Islet of Langerhans (tissue), 1 donor: Measurements from ENCODE around the gene TUBGCP6.

Experiments used
- FAIRE-seq: peaks from one replicate; lab custom pipeline; 2011; peaks lifted over from hg19 to GRCh38; lab: Jason Lieb, UNC

Gene TUBGCP6

DNA sequence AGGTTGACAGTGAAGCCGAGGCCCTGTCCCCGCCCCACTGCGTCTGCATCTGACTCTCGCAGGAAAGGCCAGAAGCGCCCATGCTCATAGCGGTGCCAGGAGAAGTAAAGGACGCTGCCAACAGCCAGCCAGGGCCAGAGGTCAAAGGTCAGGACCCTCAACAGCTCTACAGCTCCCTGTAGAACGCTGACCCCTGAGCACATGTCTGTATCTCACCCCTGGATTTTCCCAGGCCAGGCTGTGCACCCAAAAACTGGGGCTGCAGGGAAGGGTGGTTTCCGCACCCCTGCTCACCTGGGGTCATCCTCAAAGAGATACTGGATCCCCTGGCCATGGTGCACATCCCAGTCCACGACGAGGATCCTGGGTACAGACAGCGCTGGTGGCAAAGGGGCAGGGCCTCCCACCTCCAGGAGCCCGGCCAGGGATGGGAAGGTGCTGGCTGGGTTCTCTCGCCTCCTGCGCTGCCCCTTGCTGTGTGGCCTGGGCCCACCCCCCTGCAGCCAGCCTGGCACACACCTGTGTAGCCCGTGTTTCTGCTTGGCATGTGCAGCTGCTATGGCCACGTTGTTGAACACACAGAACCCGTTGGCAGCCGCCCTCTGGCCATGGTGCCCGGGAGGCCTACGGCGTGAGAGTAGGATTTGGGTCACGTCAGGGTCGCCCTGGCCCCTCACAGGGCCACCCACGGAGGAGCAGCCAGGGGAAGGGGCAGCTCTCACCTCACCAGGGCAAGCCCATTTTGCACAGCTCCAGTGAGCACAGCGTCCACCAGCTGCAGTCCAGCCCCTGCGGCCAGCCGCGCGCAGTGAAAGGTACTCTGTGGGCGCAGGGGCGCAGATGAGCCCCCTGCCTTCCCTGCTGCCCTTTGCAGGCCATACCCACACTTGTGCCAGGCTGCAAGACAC, 4.8 kb upstream of the TUBGCP6 start:
- no peak for FAIRE-seq

DNA sequence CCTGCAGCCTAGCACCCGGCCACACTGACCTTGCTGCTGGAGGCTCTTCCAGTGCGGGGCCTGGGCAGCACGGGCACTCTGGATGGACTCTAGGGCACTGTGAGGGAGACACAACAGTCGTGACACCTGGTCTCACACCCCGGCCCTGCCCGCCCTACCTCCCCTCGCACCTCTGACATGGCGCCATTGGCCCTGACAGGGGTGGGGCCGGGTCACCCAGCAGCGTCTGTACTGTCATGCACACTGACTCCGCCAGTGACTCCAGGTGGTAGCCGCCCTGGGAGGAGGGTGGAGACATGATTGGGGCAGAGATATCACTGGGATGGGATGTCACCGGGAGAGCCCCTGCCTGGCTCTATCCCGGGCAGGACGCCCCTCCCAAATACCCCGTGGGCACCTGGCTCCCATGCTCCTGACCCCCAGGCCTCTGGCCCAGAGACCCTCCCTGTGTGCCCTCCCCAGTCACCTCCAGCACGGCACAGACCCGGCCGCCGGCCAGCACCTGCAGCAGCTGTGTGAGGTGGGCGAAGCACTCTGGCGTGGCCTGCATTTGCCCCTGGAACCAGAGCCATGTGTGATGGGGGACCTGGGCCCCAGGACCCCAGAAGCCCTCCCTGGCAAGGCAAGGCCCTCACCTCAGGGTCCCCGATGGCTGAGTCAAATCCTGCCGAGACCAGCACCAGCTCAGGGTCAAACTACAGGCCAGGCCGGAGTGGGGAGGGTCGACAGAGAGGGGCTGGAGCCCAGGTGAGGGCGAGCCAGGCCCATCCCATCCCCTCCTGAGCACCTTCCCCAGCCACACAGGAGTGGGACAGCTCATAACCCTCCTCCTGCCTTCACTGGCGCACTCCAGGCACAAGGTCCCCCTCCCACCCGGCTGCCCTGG, 3.6 kb upstream of the TUBGCP6 start:
- FAIRE-seq: no peak

DNA sequence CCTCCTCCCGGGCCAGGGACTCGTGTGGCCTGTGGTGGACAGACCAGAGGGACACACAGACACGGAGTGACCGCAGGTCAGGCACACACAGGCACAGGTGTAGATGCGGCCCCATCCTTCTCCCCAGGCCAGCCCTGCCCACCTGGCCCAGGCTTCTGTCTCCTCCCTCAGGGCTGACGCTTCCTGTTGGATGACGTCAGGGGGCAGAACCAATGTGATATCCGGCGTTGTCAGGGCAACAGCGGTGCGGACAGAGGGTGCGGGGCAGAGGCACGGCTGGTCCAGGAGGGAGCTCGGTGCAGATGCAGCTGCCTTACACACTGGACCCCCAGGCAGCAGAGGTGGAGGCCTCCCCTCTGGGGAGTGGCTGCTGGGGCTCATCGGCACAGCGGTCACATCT, 2.9 kb upstream of the TUBGCP6 start:
- no peak for FAIRE-seq

DNA sequence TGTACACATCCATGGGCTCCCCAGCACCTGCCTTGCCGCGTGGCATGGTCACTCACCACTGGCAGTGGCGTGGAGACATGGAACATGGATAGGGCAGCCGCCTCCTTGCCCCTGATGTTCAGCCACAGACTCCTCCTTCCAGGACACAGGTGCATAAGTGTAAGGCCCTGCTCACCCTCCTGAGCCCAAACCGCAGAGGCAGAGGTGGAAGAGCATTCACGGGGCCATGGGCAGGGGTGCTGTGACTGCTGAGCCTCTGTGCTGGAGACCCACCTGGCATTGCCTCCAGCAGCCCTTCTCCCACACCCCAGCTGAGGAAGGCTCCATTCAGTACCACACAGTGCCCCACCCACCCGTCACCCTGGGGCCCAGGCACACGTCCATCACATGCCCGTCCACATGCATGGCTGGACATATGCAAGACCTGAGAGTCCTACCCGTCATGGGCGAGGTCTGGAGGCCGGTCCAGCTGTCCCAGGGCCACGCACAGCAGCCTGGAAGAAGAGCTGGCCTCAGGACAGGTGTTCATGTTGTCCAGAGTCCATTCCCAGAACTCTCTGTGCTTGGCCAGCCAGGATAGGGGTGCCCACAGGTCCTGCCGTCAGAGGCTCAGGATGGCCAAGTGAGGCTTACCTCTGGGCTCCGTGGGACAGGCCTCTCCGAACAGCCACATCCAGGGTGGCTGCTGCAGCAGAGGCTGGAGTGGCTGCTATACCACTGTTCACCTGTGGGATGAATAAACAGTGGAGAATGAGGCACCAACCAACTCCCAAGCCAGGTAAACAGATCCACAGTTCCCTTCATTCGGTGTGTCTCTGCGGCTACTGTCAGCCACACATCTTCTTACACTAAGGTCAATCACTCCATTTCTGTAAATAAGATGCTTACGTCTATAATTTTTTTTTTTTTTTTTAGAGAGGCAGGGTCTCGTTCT, 1.7 kb upstream of the TUBGCP6 start:
- no peak for FAIRE-seq

DNA sequence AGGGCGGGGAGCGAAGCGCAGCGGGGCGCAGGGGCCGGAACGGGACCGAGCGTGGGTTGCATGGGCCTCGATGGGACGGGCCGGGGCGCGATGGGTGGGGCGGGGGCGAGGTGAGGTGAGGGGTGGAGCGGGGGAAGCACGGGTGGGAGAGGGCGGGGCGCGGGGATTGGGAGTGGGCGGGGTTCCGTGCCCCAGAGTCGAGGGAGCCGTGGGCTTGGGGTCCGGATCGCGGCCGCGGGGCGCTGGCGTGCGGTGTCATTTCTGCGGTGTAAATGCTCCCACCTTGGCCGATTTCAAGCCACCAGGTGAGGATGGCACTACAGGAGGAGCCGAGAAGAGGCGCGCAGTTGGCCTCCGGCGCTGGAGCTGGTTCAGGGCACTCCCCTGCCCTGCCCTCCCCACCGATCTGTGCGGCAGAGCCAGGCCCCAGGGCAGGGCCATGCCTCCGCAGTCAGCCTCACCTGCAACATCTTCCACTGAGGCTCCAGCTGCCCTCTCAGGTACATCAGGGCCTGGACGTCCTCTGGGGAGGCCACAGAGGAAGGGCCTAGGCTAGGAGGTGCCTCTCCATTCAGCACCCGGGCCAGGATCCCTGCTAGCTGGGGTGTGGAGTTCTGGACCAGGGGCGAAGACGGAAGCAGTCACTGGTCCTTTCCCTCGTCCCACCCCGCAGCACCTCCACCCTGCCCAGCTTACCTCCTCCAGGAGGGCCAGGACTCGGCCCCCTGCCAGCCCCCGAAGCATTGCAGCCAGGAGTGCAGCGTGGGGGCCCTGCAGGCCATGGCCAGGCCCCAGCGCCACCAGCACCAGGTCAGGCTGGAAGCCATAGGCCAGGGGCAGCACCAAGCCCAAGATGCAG, 620 bp upstream of the TUBGCP6 start:
- no peak for FAIRE-seq

DNA sequence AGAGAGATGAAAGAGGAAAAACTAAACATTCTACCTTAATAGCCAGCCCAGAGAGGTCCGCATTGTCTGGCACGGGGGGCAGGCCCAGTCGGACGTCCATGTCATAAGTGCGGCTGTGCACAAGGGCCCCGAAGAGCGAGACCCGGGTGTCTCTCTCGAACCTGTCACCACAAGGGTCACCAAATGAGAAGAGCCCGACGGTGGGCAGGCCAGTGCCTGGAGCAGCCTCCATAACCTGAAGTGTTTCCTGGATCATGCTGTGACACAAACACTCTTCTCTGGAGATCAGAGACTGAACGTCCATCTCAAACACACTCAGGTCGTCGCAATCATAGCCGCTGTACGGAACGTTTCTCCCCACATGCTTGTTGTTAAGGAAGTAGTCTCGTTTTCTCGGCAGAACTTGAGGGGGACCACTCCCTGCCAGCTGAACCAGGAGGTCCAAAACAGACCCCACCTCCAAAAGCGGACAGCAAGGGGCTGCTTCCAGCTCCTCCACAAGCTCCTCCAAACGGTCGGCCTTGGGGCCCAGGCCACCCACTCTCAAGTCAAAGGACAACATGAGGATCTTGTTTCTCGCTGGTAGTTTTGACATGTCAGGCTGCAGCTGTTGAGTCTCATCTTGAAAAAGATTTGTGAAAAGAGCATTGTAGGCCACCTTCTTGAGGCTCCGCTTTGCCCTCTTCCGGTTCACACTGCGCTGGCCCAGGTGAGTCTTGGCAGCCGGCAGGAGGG, 971 bp downstream of the TUBGCP6 start:
- FAIRE-seq: no peak

DNA sequence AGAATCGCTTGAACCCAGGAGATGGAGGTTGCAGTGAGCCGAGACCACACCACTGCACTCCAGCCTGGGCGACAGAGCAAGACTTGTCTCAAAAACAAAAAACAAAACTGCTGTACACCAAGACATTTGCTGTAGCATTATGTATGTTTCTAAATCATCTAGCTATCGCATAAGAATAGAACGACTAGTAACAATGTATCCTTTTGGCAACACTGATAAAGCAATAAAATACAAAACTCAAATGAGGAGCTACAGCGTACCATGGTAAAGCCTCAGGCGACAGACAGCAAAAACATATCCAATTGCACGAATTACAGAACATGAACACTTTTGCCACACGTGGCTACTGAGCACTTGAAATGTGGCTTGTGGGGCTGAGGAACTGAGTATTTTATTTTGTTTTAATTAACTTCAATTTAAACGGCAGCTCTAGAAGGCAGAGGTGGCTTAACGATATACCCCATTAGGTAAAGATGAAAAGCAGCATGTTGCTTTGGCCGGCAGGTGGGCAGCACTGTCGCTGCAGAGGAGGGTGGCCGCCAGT, 2.3 kb downstream of the TUBGCP6 start:
- no peak for FAIRE-seq

DNA sequence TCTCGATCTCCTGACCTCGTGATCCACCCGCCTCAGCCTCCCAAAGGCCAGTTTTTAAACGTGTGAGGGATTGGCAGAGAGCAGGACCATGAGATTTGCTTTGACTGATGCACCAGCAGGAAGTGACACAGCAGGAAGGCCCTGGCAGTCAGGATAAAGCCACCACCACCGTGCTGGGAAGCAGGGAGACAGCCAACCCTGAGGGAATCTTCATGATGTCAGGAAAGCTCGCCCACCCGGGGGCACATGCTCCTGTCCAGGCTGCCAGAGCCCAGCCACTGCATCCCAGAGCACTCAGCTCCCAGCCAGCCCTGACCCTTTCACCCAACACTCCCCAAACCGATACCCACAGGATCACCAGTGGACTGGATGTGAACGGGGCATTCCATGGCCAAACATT, 6.1 kb downstream of the TUBGCP6 start:
- no peak for FAIRE-seq

DNA sequence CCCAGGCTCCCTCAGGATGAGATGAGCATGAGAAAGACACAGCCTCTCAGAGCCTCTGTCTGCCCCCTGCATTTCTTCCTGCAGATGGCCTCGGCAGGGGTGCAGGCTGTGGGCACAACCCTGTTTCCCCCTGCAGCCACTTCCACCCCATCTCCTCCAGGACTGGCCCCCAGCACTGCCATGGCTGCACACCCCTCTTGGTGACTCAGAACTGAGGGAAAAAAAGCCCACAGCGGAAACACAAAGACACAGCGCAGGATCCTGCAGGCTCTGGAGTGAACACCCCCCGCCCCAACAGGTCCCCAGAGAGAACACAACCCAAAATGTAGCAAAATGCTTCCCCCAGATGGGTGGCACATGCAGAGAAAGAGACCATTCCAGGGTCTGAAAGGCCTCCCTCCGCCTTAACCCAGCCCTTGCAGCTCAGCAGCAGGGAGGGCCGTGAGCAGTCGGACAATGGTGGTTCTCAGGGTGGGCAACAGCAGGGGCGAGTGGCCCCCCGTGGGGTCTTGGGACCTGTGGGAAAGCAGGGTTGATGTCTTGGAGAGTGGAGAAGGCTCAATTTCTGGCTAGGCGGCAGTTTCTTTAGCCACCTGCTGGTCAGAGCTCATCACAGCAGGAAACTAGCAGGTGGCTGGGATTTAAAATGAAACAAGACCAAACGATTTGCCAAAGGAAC, 8.0 kb downstream of the TUBGCP6 start:
- no peak for FAIRE-seq

DNA sequence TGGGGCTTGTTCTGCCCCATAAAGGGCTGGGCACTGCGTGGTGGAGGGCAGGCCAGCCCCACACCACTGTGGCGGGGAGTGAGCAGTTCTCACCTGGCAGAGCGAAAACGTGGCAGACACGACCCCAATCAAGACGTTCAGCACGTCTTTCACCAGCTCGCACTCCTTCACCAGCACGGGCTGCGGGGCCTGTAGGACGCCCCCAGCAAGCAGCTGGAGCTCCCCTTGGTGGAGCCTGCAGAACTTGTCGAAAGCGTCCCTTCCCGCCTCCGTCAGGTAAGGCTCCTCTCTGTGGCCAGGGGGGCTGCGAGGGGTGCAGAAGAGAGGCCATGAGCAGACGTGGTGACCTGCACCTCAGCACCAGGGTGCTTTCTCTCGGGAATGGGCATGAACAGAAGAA, 11.6 kb downstream of the TUBGCP6 start:
- FAIRE-seq: no peak

DNA sequence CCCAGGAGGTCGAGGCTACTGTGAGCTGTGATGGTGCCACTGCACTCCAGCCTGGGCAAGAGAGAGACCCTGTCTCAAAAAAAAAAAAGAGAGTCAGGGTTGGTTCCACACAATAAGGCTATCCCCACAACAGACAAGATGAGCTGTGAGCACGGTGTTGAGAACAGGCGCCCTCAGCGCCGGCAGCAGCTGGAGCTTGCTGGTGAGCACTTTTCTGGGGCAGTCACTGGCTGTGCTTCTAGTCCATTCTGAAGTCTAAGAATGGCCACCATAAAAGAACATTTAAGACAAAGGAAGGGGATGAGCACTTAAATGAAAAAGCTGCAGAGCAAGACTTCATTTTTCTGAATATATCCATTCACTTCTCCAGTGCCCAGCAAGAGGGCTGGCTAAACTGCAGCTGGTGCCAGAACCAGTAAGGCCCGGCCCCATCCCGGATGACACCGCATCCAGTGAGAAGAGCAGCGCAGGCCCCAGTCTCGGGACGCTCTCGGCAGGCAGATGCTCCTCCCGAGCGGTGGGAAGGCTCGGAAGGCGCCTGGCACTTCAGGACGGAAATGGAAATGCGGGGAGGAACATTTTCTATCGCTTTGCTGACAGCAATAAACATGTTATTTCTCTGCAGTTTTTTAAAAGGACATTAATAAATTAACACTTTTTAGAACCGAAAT, 12.2 kb downstream of the TUBGCP6 start:
- no peak for FAIRE-seq

DNA sequence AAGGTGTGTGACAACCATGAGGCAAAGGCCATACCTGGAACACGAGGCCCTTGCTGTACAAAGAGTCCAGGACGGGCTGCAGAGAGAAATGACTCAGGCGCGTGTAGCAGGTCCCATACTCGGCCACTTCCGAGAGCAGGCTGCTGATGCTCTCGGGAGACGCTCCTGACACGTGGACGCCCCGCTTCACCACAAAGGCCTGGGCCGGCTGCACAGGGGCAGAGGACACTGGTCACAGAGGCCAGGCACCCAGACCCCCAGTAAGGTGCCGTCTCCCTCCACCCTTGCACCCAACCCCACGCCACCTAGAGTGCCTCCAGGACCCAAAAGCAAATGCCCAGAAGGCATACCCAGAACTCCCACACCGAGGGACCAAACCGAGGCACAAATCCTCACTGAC, 15.5 kb downstream of the TUBGCP6 start:
- no peak for FAIRE-seq

DNA sequence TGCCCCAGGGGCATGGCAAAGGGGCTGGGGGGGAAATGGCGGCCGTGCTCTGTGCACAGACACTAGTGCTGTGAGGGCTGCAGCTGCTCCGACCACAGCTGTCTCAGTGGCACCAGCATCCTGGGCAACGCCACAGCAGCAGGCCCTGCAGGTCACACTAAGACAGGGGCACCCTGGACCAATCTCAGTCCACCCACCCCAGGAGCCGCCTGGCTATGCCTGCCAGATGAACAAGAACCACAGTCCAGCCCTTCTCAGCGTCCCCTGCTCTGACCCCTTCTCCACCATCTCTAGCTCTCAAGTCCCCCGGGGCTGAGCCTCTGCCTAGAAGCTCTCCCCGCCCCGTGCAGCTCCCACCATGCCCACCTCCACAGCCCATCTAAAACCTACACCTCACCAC, 16.5 kb downstream of the TUBGCP6 start:
- no peak for FAIRE-seq

DNA sequence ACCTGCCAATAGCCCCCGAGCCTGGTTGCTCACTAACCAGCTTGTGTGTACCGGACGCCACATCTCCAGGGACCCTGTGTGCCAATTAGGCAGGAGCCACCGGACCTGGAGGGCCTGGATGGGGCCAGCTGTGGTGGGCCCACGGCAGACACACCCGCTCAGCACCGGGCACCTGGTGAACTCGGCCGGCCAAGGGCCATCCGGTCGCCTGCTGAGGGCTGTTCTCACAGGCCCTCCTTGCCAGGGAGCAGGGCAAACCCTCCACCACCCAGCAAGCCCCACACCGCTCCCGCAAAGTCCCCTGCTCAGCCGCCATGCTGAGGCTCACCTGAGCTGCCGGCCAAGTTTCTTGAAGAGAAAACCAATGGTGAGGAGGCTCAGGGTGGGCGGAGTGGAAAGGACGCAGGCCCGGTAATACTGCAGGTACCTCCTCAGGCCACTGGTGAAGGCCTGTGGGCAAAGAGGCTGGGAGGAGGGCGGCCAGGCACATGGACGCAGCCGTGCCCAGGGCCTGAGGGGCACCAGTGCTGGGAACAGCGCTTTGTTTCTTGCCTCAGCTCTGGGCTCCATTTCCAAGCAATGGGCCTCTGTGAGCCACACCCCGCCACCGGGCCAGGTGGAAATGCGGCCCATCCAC, 17.1 kb downstream of the TUBGCP6 start:
- no peak for FAIRE-seq

DNA sequence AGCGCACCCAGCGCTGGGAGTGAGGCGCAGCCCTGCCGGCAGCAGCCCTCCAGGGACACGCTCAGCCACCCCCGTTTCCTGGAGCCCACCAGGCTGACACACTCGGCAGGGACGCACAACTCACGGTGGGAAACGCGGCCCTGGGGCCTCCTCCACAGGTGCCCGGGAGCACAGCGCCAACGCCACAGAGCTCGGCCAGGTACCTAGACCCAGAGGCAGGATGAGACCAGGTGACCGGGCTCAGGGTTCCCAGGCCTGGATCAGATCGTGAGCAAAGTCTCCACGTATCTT, 18.0 kb downstream of the TUBGCP6 start:
- FAIRE-seq: no peak

DNA sequence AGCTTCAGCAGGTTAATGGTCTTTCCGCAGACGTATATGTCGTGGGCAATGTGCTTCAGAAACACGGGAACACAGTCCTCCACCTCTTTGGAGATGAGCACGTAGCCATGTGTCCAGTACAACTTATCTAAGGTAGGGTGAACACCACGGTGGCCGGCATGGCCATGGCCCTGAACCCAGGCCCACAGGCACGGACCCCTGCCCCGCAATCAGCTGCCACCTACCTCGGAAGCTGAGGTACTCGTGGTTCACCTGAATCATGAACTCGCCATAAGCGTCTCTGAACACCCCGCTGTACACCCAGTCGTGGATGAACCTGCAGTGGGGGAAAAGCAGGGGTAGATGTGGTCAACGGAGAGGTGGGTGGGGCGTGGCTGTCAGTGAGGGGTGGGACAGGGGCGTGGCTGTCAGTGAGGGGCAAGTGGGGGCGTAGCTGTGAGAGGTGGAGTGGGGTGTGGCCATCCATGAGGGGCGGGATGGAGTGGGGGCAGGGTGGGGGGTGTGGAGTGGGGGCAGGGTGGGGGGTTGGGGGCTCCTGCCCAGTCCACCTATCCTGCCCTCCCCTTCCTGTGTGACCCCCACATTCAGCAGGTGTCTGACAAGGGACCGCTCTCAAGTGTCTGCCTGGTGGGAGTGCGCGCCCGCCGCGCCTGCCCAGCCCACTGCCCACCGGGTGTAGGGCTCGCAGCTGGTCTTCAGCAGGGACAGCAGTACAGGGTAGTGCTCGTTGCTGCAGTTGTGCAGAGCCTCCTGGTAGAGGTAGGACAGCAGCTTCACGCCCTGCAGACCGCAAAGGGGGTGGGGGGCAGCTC, 18.6 kb downstream of the TUBGCP6 start:
- FAIRE-seq: no peak

DNA sequence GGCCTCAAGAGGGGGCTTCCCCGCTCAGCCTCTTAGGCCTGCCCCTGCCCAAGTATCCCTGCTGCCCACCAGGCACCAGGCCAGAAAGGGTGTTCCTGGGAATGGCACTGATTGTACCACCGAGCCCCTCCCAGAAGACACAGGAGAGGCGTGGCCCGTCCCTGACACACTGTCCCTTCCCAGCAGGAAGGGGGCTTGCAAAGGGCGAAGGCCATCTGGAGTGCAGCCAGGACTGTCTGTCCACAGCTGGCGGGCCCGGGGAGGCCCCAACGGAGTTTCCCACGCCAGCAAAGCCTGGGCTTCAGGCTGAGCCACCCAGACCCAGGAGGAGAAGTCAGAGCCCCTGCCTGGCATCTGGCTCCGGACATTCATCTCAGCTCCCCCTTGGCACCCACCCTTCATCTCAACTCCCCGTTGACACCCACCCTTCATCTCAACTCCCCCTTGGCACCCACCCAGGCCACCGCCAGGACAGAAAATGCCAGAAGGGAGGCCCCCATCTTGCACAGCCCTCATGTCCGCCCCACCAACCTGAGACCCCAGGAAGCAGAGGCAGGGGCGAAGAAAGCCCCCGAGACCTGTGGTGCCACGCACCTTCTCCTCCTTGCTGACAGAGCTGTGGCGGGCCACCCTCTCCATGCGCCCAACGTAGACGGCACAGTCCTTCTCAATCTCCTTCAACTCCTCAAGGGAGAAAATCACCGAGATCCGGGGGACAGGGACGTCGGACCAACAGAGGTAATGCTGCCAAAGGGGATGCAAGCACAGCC, 19.4 kb downstream of the TUBGCP6 start:
- no peak for FAIRE-seq
